Loucy (cell line): ENCODE measurements around the gene ATRAID.

ENCODE experiments used
- H2AFZ ChIP-seq: fragments of 200-600 bp; sonication (generic); 2 replicates; pipeline ENCODE4 v1.6.0; 2016; ENCODE audit warnings: antibody characterized with exemption, mild to moderate bottlenecking, low read length, moderate library complexity
- H3F3A ChIP-seq: fragments of 200-600 bp; 2 replicates; pipeline ENCODE4 v1.6.0; 2016; ENCODE audit warnings: antibody characterized with exemption, low read depth, mild to moderate bottlenecking
- H3K27me3 ChIP-seq: fragments of 200-600 bp; sonication (generic); 2 replicates; pipeline ENCODE4 v1.6.1; 2014; ENCODE audit warnings: low read length, mild to moderate bottlenecking; ENCODE audit not compliant: insufficient read depth, poor library complexity, severe bottlenecking
- H3K36me3 ChIP-seq: fragments of 200-600 bp; sonication (generic); 2 replicates; pipeline ENCODE4 v1.6.1; 2016; ENCODE audit warnings: low read length; ENCODE audit not compliant: insufficient read depth
- H3K4me1 ChIP-seq: fragments of 200-600 bp; sonication (generic); 2 replicates; pipeline ENCODE4 v1.5.1; 2014; ENCODE audit warnings: low read length, mild to moderate bottlenecking; ENCODE audit not compliant: insufficient read depth, poor library complexity, severe bottlenecking
- H3K4me2 ChIP-seq: fragments of 200-600 bp; sonication (generic); 2 replicates; pipeline ENCODE4 v1.6.0; 2014; ENCODE audit warnings: antibody characterized with exemption, low read length, low read depth, mild to moderate bottlenecking; ENCODE audit not compliant: poor library complexity, severe bottlenecking
- H3K4me3 ChIP-seq: fragments of 200-600 bp; sonication (generic); 2 replicates; pipeline ENCODE4 v1.5.1; 2014; ENCODE audit warnings: low read length, mild to moderate bottlenecking, mixed read lengths; ENCODE audit not compliant: poor library complexity, severe bottlenecking
- H3K79me2 ChIP-seq: fragments of 200-600 bp; sonication (generic); 2 replicates; pipeline ENCODE4 v1.6.1; 2014; ENCODE audit warnings: low read length; ENCODE audit not compliant: insufficient read depth
- H3K9ac ChIP-seq: fragments of 200-600 bp; sonication (generic); 2 replicates; pipeline ENCODE4 v1.6.0; 2014; ENCODE audit warnings: mild to moderate bottlenecking, low read depth, low read length, moderate library complexity; ENCODE audit not compliant: poor library complexity, severe bottlenecking
- H3K9me2 ChIP-seq: fragments of 200-600 bp; sonication (generic); replicated peaks from 2 replicates; pipeline ENCODE4 v1.6.1; 2016; ENCODE audit warnings: low read depth, low read length, mixed read lengths
- H3K9me3 ChIP-seq: fragments of 200-600 bp; sonication (generic); 2 replicates; pipeline ENCODE4 v1.6.1; 2014; ENCODE audit warnings: mild to moderate bottlenecking, antibody characterized with exemption, low read length, low read depth; ENCODE audit not compliant: insufficient read depth
- H4K20me1 ChIP-seq: fragments of 200-600 bp; sonication (generic); 2 replicates; pipeline ENCODE4 v1.6.0; 2014; ENCODE audit warnings: antibody characterized with exemption, low read length, mild to moderate bottlenecking; ENCODE audit not compliant: insufficient read depth, poor library complexity, severe bottlenecking
- CTCF ChIP-seq: fragments of 200-600 bp; sonication (generic); conservative IDR thresholded peaks from 2 replicates; pipeline ENCODE4 v1.5.1; 2014; ENCODE audit warnings: mild to moderate bottlenecking, antibody characterized with exemption, low read length
- EZH2phosphoT487 ChIP-seq: fragments of 200-600 bp; IDR thresholded peaks from 2 replicates; pipeline ENCODE4 v1.6.1; 2018; ENCODE audit warnings: antibody characterized with exemption, mild to moderate bottlenecking, moderate library complexity, borderline replicate concordance

ATRAID gene

GRCh38 chr2:27216416-27217137 is 4.7 kb downstream of the ATRAID start:
- no peak for TF ChIP-seq CTCF
- no peak for TF ChIP-seq EZH2phosphoT487
- H3K36me3 ChIP-seq: 0 out of 2 replicates have a peak, but pooled peaks cover 2% of the 10 kb centered on the region
- H3K4me1 ChIP-seq: peaks cover 42% of the 10 kb centered on the region
- H3K27me3 ChIP-seq: no peaks in the 10 kb centered on the region
- peak overlapping the region; percentile 78; the same call in 1 of the 2 replicates for H2AFZ ChIP-seq
- no peaks in the 10 kb centered on the region for H3K9me2 ChIP-seq
- no peaks in the 10 kb centered on the region for H4K20me1 ChIP-seq
- peak overlapping the region; percentile 77 for H3K4me2 ChIP-seq
- no peaks in the 10 kb centered on the region for H3F3A ChIP-seq
- peaks cover 48% of the 10 kb centered on the region for H3K79me2 ChIP-seq
- H3K4me3 ChIP-seq: peak overlapping the region; percentile 81
- H3K9me3 ChIP-seq: no peaks in the 10 kb centered on the region
- H3K9ac ChIP-seq: peak overlapping the region; percentile 96

- TF ChIP-seq EZH2phosphoT487: no peak
- 0 out of 2 replicates have a peak, but pooled peaks have one; percentile 15 for TF ChIP-seq CTCF
- H3K36me3 ChIP-seq: peaks cover 10% of the 10 kb centered on the region; the same call in 1 of the 2 replicates
These were observed 5.6 kb downstream of the ATRAID start, which contains the start of gene CAD for GRCh38 chr2:27217173-27218121. TSS of gene CAD (plus strand) at chr2:27217369. CDS start at chr2:27217552, 183 bp downstream.

GRCh38 chr2:27218614-27219013 is 6.8 kb downstream of the ATRAID start:
- H4K20me1 ChIP-seq: no peaks in the 10 kb centered on the region
- peak overlapping the region; percentile 77 for H3K4me2 ChIP-seq
- peak overlapping the region; percentile 81 for H3K4me3 ChIP-seq
- peak overlapping the region; percentile 96 for H3K9ac ChIP-seq
- H2AFZ ChIP-seq: no peak overlapping the region
- no peaks in the 10 kb centered on the region for H3F3A ChIP-seq
- no peaks in the 10 kb centered on the region for H3K27me3 ChIP-seq
- no peaks in the 10 kb centered on the region for H3K9me2 ChIP-seq
- no peaks in the 10 kb centered on the region for H3K9me3 ChIP-seq
- peaks cover 34% of the 10 kb centered on the region for H3K79me2 ChIP-seq
- TF ChIP-seq CTCF: no peak
- no peak for TF ChIP-seq EZH2phosphoT487
- peaks cover 18% of the 10 kb centered on the region; the same call in 1 of the 2 replicates for H3K36me3 ChIP-seq
- H3K4me1 ChIP-seq: peaks cover 31% of the 10 kb centered on the region

More at GRCh38 chr2:27217173-27218121, 5.6 kb downstream of the ATRAID start, which contains the start of gene CAD:
- Histone ChIP-seq H3F3A (no peaks in the 10 kb centered on the region), H3K4me3 (peak within 1 kb of the TSS; percentile 81), H4K20me1 (no peaks in the 10 kb centered on the region), H2AFZ (peak within 1 kb of the TSS; percentile 78), H3K9ac (peak within 1 kb of the TSS; percentile 96), H3K4me1 (peaks cover 42% of the 10 kb centered on the region), H3K9me2 (no peaks in the 10 kb centered on the region), H3K79me2 (peaks cover 46% of the 10 kb centered on the region), H3K4me2 (peak within 1 kb of the TSS; percentile 77), H3K9me3 (no peaks in the 10 kb centered on the region), H3K27me3 (no peaks in the 10 kb centered on the region)
